Body of pancreas (tissue), 4 donors: ENCODE results near the gene FAM184B. TPM values are rescaled to one million over a fixed set of nuclear protein-coding genes. Genes with fewer than 3 reads are reported as not detected.

Experiments used
- ATAC-seq: fragments of 150-250 bp; one replicate; pipeline ENCODE4 v1.9.1; 2016
- DNase-seq, 4 donors: peaks; one replicate each; pipeline ENCODE4 v3.0.0-alpha.2; 2019
- H3K27ac ChIP-seq, 4 donors: fragments of 200-600 bp; sonication (generic); 1 replicate in 3 of 4; 2 replicates in 1 of 4; pipeline versions ENCODE4 v1.5.1 to v1.6.1; 2016 to 2019; ENCODE audit warnings: mild to moderate bottlenecking in 1 of 4, mixed read lengths in 1 of 4, moderate library complexity in 1 of 4
- H3K27me3 ChIP-seq, 2 donors: fragments of 200-600 bp; sonication (generic); one replicate each; pipeline ENCODE4 v1.6.0; 2016; ENCODE audit warnings: mild to moderate bottlenecking in 1 of 2
- H3K36me3 ChIP-seq, 2 donors: fragments of 200-600 bp; sonication (generic); replicated peaks in 1 of 2; 2 replicates each; pipeline ENCODE4 v1.5.1; 2016; ENCODE audit warnings: low read depth in 2 of 2; ENCODE audit not compliant: insufficient read depth in 1 of 2
- H3K4me1 ChIP-seq: fragments of 200-600 bp; sonication (generic); one replicate; pipeline ENCODE4 v1.6.0; 2016
- H3K4me3 ChIP-seq, 2 donors: fragments of 200-600 bp; sonication (generic); 1 replicate in 1 of 2; 2 replicates in 1 of 2; pipeline ENCODE4 v1.5.1; 2016 to 2019
- H3K9me3 ChIP-seq, 3 donors: fragments of 200-600 bp; sonication (generic); 1 replicate in 2 of 3; 2 replicates in 1 of 3; pipeline ENCODE4 v1.5.1; 2016
- CTCF ChIP-seq, 7 experiments: fragments of 450-650 bp in 4 of 7; fragments of 200-600 bp in 3 of 7; sonication (generic) in 3 of 7; IDR thresholded peaks; one replicate each; pipeline ENCODE4 v1.5.1; 2016 to 2019; ENCODE audit warnings: antibody characterized with exemption in 7 of 7
- POLR2A ChIP-seq, 3 donors: fragments of 450-650 bp; IDR thresholded peaks; one replicate each; pipeline ENCODE4 v1.6.1; 2016; ENCODE audit warnings: antibody characterized with exemption in 3 of 3, mild to moderate bottlenecking in 2 of 3
- WGBS, 2 donors: methylation state at CpG; one replicate each; pipeline ENCODE4 v1.1.5; 2017; 5-methylcytosine and 5-hydroxymethylcytosine counted together
- intact Hi-C: fragments of 100-400 bp; cut with DNase I; formaldehyde crosslinking; loops from one replicate; pipeline ENCODE4 v1.15.1; 2023
- total RNA-seq, 2 donors: library from RNA; depleted of rRNA; stranded (reverse); fragments of >200 nt; gene quantifications; one replicate each; pipeline ENCODE4 v1.1.0, GENCODE V29; 2016

FAM184B gene
- total RNA-seq, 2 donors from 2014 or later: not detected

GRCh38 chr4:17580969-17581368 is 200.5 kb downstream of the FAM184B start:
- 74 to 79% methylated on average over 7 of the region's 7 CpGs for WGBS, 2 donors
- Histone ChIP-seq H3K4me1 (peaks cover 19% of the 10 kb centered on the region), H3K9me3 (no peaks in the 10 kb centered on the region), H3K4me3 (no peak overlapping the region), H3K27me3 (no peaks in the 10 kb centered on the region), H3K36me3 (peaks cover 9 to 27% of the 10 kb centered on the region in 2 donors), H3K27ac (no peak overlapping the region)
- DNase-seq (no peak), ATAC-seq (no peak)
- intact Hi-C loops: no loop called here
- no peak for TF ChIP-seq CTCF (IDR thresholded peaks at IDR 0.05)
- TF ChIP-seq POLR2A (IDR thresholded peaks at IDR 0.05): no peak

Other genes with a start within 250 kb of the FAM184B start
- 10 to 100 TPM; 28.0 to 28.8 TPM for gene LAP3, start 204.4 kb downstream of the FAM184B start, total RNA-seq
- gene MED28, start 167.0 kb downstream of the FAM184B start, total RNA-seq: 10 to 100 TPM in 1 of 2 donors, 1 to 10 TPM in 1; 8.8 to 19.8 TPM
- gene DCAF16, start 29.1 kb upstream of the FAM184B start, total RNA-seq: 10 to 100 TPM; 10.9 to 15.6 TPM
- under 1 TPM; 0.26 to 0.33 TPM for gene NCAPG, start 29.4 kb upstream of the FAM184B start, total RNA-seq
- gene LCORL, start 240.1 kb upstream of the FAM184B start, total RNA-seq: 1 to 10 TPM; 7.8 to 9.9 TPM